ENCODE data around the gene BRD1. TPM values are rescaled to one million over a fixed set of nuclear protein-coding genes. Genes with fewer than 3 reads are reported as not detected.

BRD1 gene
- total RNA-seq, 1 donor from 2014 or later, result 18.0 TPM

- DNase-seq (ENCODE audit: low spot score), result no peak
- intact Hi-C loops (cut with DNase I), result no loop called here
These were observed 80.0 kb downstream of the BRD1 start for GRCh38 chr22:49747716-49748115.

- no peak for DNase-seq (ENCODE audit: low spot score)
- intact Hi-C loops (cut with DNase I), result no loop called here
These were observed 80.5 kb downstream of the BRD1 start for GRCh38 chr22:49747130-49747529.

GRCh38 chr22:49746065-49746464, 81.6 kb downstream of the BRD1 start:
- DNase-seq (ENCODE audit: low spot score), result no peak
- intact Hi-C loops (cut with DNase I), result no loop called here

- no peak for DNase-seq (ENCODE audit: low spot score)
- intact Hi-C loops (cut with DNase I), result no loop called here
These were observed 87.4 kb downstream of the BRD1 start for GRCh38 chr22:49740242-49740641.

GRCh38 chr22:49739138-49739537, 88.5 kb downstream of the BRD1 start:
- intact Hi-C loops (cut with DNase I), result no loop called here

GRCh38 chr22:49738566-49738965, 89.1 kb downstream of the BRD1 start:
- DNase-seq (ENCODE audit: low spot score), result no peak
- intact Hi-C loops (cut with DNase I), result no loop called here

More at GRCh38 chr22:49739138-49739537, 88.5 kb downstream of the BRD1 start:
- no peak for DNase-seq (ENCODE audit: low spot score)

GRCh38 chr22:49738006-49738405, 89.7 kb downstream of the BRD1 start:
- no peak for DNase-seq (ENCODE audit: low spot score)
- intact Hi-C loops (cut with DNase I), result no loop called here

GRCh38 chr22:49737101-49737551, 90.5 kb downstream of the BRD1 start:
- no peak for DNase-seq (ENCODE audit: low spot score)
- intact Hi-C loops (cut with DNase I), result no loop called here

- intact Hi-C loops (cut with DNase I), result no loop called here
- DNase-seq (ENCODE audit: low spot score), result no peak
These were observed 91.1 kb downstream of the BRD1 start for GRCh38 chr22:49736538-49736937.

GRCh38 chr22:49735901-49736421, 91.7 kb downstream of the BRD1 start:
- intact Hi-C loops (cut with DNase I), result no loop called here
- no peak for DNase-seq (ENCODE audit: low spot score)

GRCh38 chr22:49735411-49735900, 92.2 kb downstream of the BRD1 start:
- DNase-seq (ENCODE audit: low spot score), result no peak
- intact Hi-C loops (cut with DNase I), result no loop called here

GRCh38 chr22:49734882-49735281, 92.8 kb downstream of the BRD1 start:
- DNase-seq (ENCODE audit: low spot score), result no peak
- intact Hi-C loops (cut with DNase I), result no loop called here

GRCh38 chr22:49734390-49734789, 93.3 kb downstream of the BRD1 start:
- DNase-seq (ENCODE audit: low spot score), result no peak
- intact Hi-C loops (cut with DNase I), result no loop called here

- intact Hi-C loops (cut with DNase I), result no loop called here
These were observed 94.0 kb downstream of the BRD1 start for GRCh38 chr22:49733631-49734030.

GRCh38 chr22:49730656-49731055, 97.0 kb downstream of the BRD1 start:
- intact Hi-C loops (cut with DNase I), result no loop called here
- DNase-seq (ENCODE audit: low spot score), result no peak

More at GRCh38 chr22:49733631-49734030, 94.0 kb downstream of the BRD1 start:
- DNase-seq (ENCODE audit: low spot score), result no peak

- no peak for DNase-seq (ENCODE audit: low spot score)
- intact Hi-C loops (cut with DNase I), result no loop called here
These were observed 99.0 kb downstream of the BRD1 start for GRCh38 chr22:49728570-49729271.

GRCh38 chr22:49727881-49728569, 99.6 kb downstream of the BRD1 start:
- intact Hi-C loops (cut with DNase I), result no loop called here

GRCh38 chr22:49727191-49727880, 100.3 kb downstream of the BRD1 start:
- intact Hi-C loops (cut with DNase I), result no loop called here
- no peak for DNase-seq (ENCODE audit: low spot score)

More at GRCh38 chr22:49727881-49728569, 99.6 kb downstream of the BRD1 start:
- no peak for DNase-seq (ENCODE audit: low spot score)

- intact Hi-C loops (cut with DNase I), result no loop called here
- no peak for DNase-seq (ENCODE audit: low spot score)
These were observed 101.0 kb downstream of the BRD1 start for GRCh38 chr22:49726701-49727101.

GRCh38 chr22:49726022-49726681, 101.5 kb downstream of the BRD1 start:
- no peak for DNase-seq (ENCODE audit: low spot score)

More at GRCh38 chr22:49726022-49726681, 101.5 kb downstream of the BRD1 start:
- intact Hi-C loops (cut with DNase I), result no loop called here

Data from cardiac septum (tissue), 1 donor.